Measurements from ENCODE around the gene GATAD1. TPM values are rescaled to one million over a fixed set of nuclear protein-coding genes. Genes with fewer than 3 reads are reported as not detected.

GATAD1 gene
- total RNA-seq, 1 experiment from 2014 or later: 37.6 TPM

GRCh38 chr7:92421676-92422435, 25.4 kb upstream of the GATAD1 start:
- H3K27me3 Mint-ChIP-seq (ENCODE audit: low read depth): no peaks in the 10 kb centered on the region; the same call in none of the 2 replicates
- no peaks in the 10 kb centered on the region for H3K9me3 Mint-ChIP-seq
- ChIA-PET CTCF (interaction anchor here (2.2 to 7.4 kb wide), 2 partner anchors 24 to 288 kb away, joined by 7 to 177 read pairs; partner anchors contain the start of genes CYP51A1 and GATAD1), POLR2A (no interaction called here)
- no peaks in the 10 kb centered on the region for H3K36me3 Mint-ChIP-seq
- no peak overlapping the region for H3K27ac Mint-ChIP-seq
- TF ChIP-seq TEAD4 (CRISPR knock-in tag; IDR thresholded peaks at IDR 0.05) (no peak), ZBTB21 (CRISPR knock-in tag; IDR thresholded peaks at IDR 0.05; ENCODE audit: borderline replicate concordance) (no peak), CBFB (CRISPR knock-in tag; IDR thresholded peaks at IDR 0.05; ENCODE audit: low read depth) (no peak)
- DNase-seq (ENCODE audit: low spot score) (no peak), ATAC-seq (no peak)
- H3K4me3 Mint-ChIP-seq: no peak overlapping the region
- peaks cover 24% of the 10 kb centered on the region for H3K4me1 Mint-ChIP-seq

GRCh38 chr7:92422926-92423325, 24.4 kb upstream of the GATAD1 start:
- CTCF ChIA-PET: interaction anchor here (7.4 kb wide), 1 partner anchor 23 kb away, joined by 177 read pairs; the partner anchor contains the start of gene GATAD1
- no peaks in the 10 kb centered on the region for H3K9me3 Mint-ChIP-seq
- peaks cover 24% of the 10 kb centered on the region for H3K4me1 Mint-ChIP-seq
- DNase-seq (ENCODE audit: low spot score): no peak
- POLR2A ChIA-PET: no interaction called here
- no peaks in the 10 kb centered on the region; the same call in none of the 2 replicates for H3K27me3 Mint-ChIP-seq (ENCODE audit: low read depth)
- no peak for ATAC-seq
- TF ChIP-seq ZMAT4 (CRISPR knock-in tag; IDR thresholded peaks at IDR 0.05): no peak
- no peak for TF ChIP-seq SOX15 (CRISPR knock-in tag; IDR thresholded peaks at IDR 0.05)
- TF ChIP-seq IRF2 (CRISPR knock-in tag; IDR thresholded peaks at IDR 0.05; ENCODE audit: borderline replicate concordance, low read depth): no peak
- H3K4me3 Mint-ChIP-seq: no peak overlapping the region
- H3K36me3 Mint-ChIP-seq: no peaks in the 10 kb centered on the region
- no peak overlapping the region for H3K27ac Mint-ChIP-seq

GRCh38 chr7:92423710-92424131, 23.6 kb upstream of the GATAD1 start:
- Mint-ChIP-seq H3K4me3 (peak overlapping the region; percentile 82; the same call in 1 of the 2 replicates), H3K4me1 (peaks cover 24% of the 10 kb centered on the region), H3K27me3 (ENCODE audit: low read depth) (no peaks in the 10 kb centered on the region; the same call in none of the 2 replicates), H3K27ac (peak overlapping the region; percentile 5; the same call in 1 of the 2 replicates), H3K9me3 (no peaks in the 10 kb centered on the region), H3K36me3 (no peaks in the 10 kb centered on the region)
- no peak for TF ChIP-seq EMX1 (CRISPR knock-in tag; IDR thresholded peaks at IDR 0.05)
- TF ChIP-seq SOX15 (CRISPR knock-in tag; IDR thresholded peaks at IDR 0.05): no peak
- no peak for TF ChIP-seq E2F5 (CRISPR knock-in tag; IDR thresholded peaks at IDR 0.05)
- no peak for TF ChIP-seq NR1H2 (CRISPR knock-in tag; IDR thresholded peaks at IDR 0.05)
- no peak for TF ChIP-seq FOXP1 (CRISPR knock-in tag; IDR thresholded peaks at IDR 0.05; ENCODE audit: borderline replicate concordance)
- TF ChIP-seq FOXP4 (CRISPR knock-in tag; IDR thresholded peaks at IDR 0.05): no peak
- no peak for TF ChIP-seq USF1 (CRISPR knock-in tag; IDR thresholded peaks at IDR 0.05)
- TF ChIP-seq CDX4 (CRISPR knock-in tag; IDR thresholded peaks at IDR 0.05; ENCODE audit: borderline replicate concordance): no peak
- TF ChIP-seq CREM (CRISPR knock-in tag; IDR thresholded peaks at IDR 0.05): no peak
- no peak for TF ChIP-seq MLX (CRISPR knock-in tag; IDR thresholded peaks at IDR 0.05)
- TF ChIP-seq OVOL2 (CRISPR knock-in tag; IDR thresholded peaks at IDR 0.05; ENCODE audit: borderline replicate concordance): no peak
- no peak for TF ChIP-seq IRF2 (CRISPR knock-in tag; IDR thresholded peaks at IDR 0.05; ENCODE audit: borderline replicate concordance, low read depth)
- no peak for TF ChIP-seq GRHL2 (CRISPR knock-in tag; IDR thresholded peaks at IDR 0.05; ENCODE audit: insufficient replicate concordance, severe bottlenecking)
- no peak for TF ChIP-seq ZNF425 (CRISPR knock-in tag; conservative IDR thresholded peaks at IDR 0.05)
- TF ChIP-seq ATF2 (CRISPR knock-in tag; IDR thresholded peaks at IDR 0.05; ENCODE audit: borderline replicate concordance, low read depth): no peak
- ChIA-PET CTCF (interaction anchor here (0.9 to 7.4 kb wide), 10 partner anchors 10 to 289 kb away, joined by 3 to 177 read pairs (median 6); partner anchors contain the start of genes CYP51A1, GATAD1, LRRD1 and PEX1), POLR2A (interaction anchor here (2.9 kb wide), 1 partner anchor 23 kb away, joined by 13 read pairs; the partner anchor contains the start of gene GATAD1)
- DNase-seq (ENCODE audit: low spot score) (no peak), ATAC-seq (no peak)

Measured in WTC11 (cell line).